Neural cell (in vitro differentiated cells): ENCODE results near the gene HPRT1. TPM values are rescaled to one million over a fixed set of nuclear protein-coding genes. Genes with fewer than 3 reads are reported as not detected.
"Not testable (repeated sequence)": the region's sequence is repeated elsewhere in the genome, so short reads cannot be mapped to it uniquely, and the experiment has no call there.

ENCODE experiments used
- H2AFZ ChIP-seq: fragments of 200-600, 300-800 bp; sonication (generic), shearing (Covaris generic); 2 replicates; pipeline ENCODE4 v1.6.0; 2014; ENCODE audit warnings: low read depth, mild to moderate bottlenecking, antibody characterized with exemption, low read length, moderate library complexity
- H3F3A ChIP-seq: fragments of 200-600 bp; shearing (Covaris generic); 2 replicates; pipeline ENCODE4 v1.6.1; 2016; ENCODE audit warnings: mild to moderate bottlenecking, moderate library complexity, mixed read lengths, antibody characterized with exemption, low read length; ENCODE audit not compliant: insufficient read depth, poor library complexity, severe bottlenecking
- H3K27ac ChIP-seq: fragments of 200-600, 300-800 bp; sonication (generic), shearing (Covaris generic); 2 replicates; pipeline ENCODE4 v1.5.1; 2014; ENCODE audit warnings: mild to moderate bottlenecking, low read length, moderate library complexity
- H3K27me3 ChIP-seq: fragments of 300-800, 200-600 bp; sonication (generic), shearing (Covaris generic); 2 replicates; pipeline ENCODE4 v1.6.0; 2014; ENCODE audit warnings: mild to moderate bottlenecking, low read depth, low read length, moderate library complexity; ENCODE audit not compliant: insufficient read depth
- H3K36me3 ChIP-seq: fragments of 300-800, 200-600 bp; sonication (generic), shearing (Covaris generic); 2 replicates; pipeline ENCODE4 v1.5.1; 2014; ENCODE audit warnings: mild to moderate bottlenecking, antibody characterized with exemption, low read length, moderate library complexity; ENCODE audit not compliant: insufficient read depth
- H3K4me2 ChIP-seq: fragments of 300-800, 200-600 bp; sonication (generic), shearing (Covaris generic); 2 replicates; pipeline ENCODE4 v1.6.0; 2014; ENCODE audit warnings: mild to moderate bottlenecking, low read length
- H3K4me3 ChIP-seq: fragments of 300-800, 200-600 bp; sonication (generic), shearing (Covaris generic); 2 replicates; pipeline ENCODE4 v1.5.1; 2014; ENCODE audit warnings: mild to moderate bottlenecking, low read length, moderate library complexity
- H3K79me2 ChIP-seq: fragments of 200-600 bp; shearing (Covaris generic); replicated peaks from 2 replicates; pipeline ENCODE4 v1.6.0; 2014; ENCODE audit warnings: mild to moderate bottlenecking, low read length, moderate library complexity; ENCODE audit not compliant: insufficient read depth
- H3K9ac ChIP-seq: fragments of 300-800, 200-600 bp; sonication (generic), shearing (Covaris generic); 2 replicates; pipeline ENCODE4 v1.6.1; 2016; ENCODE audit warnings: mild to moderate bottlenecking, low read length, mixed read lengths
- H3K9me2 ChIP-seq: fragments of 200-600 bp; shearing (Covaris generic); 2 replicates; pipeline ENCODE4 v1.6.1; 2016; ENCODE audit warnings: mild to moderate bottlenecking, low read length, mixed read lengths; ENCODE audit not compliant: insufficient read depth
- H3K9me3 ChIP-seq: fragments of 200-600, 300-800 bp; sonication (generic), shearing (Covaris generic); 2 replicates; pipeline ENCODE4 v1.6.1; 2016; ENCODE audit warnings: mild to moderate bottlenecking, mixed run types, low read length, moderate library complexity, mixed read lengths
- H4K20me1 ChIP-seq: fragments of 200-600 bp; shearing (Covaris generic); 2 replicates; pipeline ENCODE4 v1.6.1; 2016; ENCODE audit warnings: mild to moderate bottlenecking, mixed run types; ENCODE audit not compliant: insufficient read depth
- EP300 ChIP-seq: fragments of 450-650 bp; conservative IDR thresholded peaks from 2 replicates; pipeline ENCODE4 v1.6.1; 2014; ENCODE audit warnings: antibody characterized with exemption, mild to moderate bottlenecking, moderate library complexity; ENCODE audit not compliant: poor library complexity, severe bottlenecking
- EZH2 ChIP-seq: fragments of 200-600, 300-800 bp; shearing (Covaris generic), sonication (generic); IDR thresholded peaks from 2 replicates; pipeline ENCODE4 v1.6.1; 2014; ENCODE audit warnings: antibody characterized with exemption, low read length, borderline replicate concordance, mild to moderate bottlenecking; ENCODE audit not compliant: insufficient read depth, poor library complexity, severe bottlenecking
- MXI1 ChIP-seq: fragments of 450-650 bp; conservative IDR thresholded peaks from 2 replicates; pipeline ENCODE4 v1.6.1; 2014; ENCODE audit warnings: antibody characterized with exemption, mild to moderate bottlenecking; ENCODE audit not compliant: poor library complexity, severe bottlenecking
- POLR2AphosphoS5 ChIP-seq: IDR thresholded peaks from 2 replicates; pipeline ENCODE4 v1.6.1; 2012
- RAD21 ChIP-seq: fragments of 450-650 bp; conservative IDR thresholded peaks from 2 replicates; pipeline ENCODE4 v1.6.1; 2014; ENCODE audit warnings: antibody characterized with exemption, mild to moderate bottlenecking, moderate library complexity
- REST ChIP-seq: IDR thresholded peaks from 2 replicates; pipeline ENCODE4 v1.6.1; 2012; ENCODE audit warnings: borderline replicate concordance
- SMC3 ChIP-seq: fragments of 450-650 bp; conservative IDR thresholded peaks from 2 replicates; pipeline ENCODE4 v1.6.1; 2014; ENCODE audit warnings: antibody characterized with exemption, mild to moderate bottlenecking, moderate library complexity; ENCODE audit not compliant: poor library complexity
- TAF1 ChIP-seq: IDR thresholded peaks from 2 replicates; pipeline ENCODE4 v1.6.1; 2012; ENCODE audit warnings: low read depth
- polyA plus RNA-seq: library from polyadenylated mRNA; depleted of rRNA; stranded (reverse); fragments of >200 nt; gene quantifications from 2 replicates; pipeline ENCODE4 v1.2.3, GENCODE V29; 2014
- TF ChIP-seq, protein P1 (sequence below): fragments of 450-650 bp; IDR thresholded peaks from 2 replicates; pipeline ENCODE4 v1.5.1; 2014; ENCODE audit warnings: antibody characterized with exemption, mild to moderate bottlenecking, moderate library complexity; ENCODE audit not compliant: poor library complexity, severe bottlenecking

Gene HPRT1
- polyA plus RNA-seq, 1 donor from 2014 or later: 10.1 TPM

DNA sequence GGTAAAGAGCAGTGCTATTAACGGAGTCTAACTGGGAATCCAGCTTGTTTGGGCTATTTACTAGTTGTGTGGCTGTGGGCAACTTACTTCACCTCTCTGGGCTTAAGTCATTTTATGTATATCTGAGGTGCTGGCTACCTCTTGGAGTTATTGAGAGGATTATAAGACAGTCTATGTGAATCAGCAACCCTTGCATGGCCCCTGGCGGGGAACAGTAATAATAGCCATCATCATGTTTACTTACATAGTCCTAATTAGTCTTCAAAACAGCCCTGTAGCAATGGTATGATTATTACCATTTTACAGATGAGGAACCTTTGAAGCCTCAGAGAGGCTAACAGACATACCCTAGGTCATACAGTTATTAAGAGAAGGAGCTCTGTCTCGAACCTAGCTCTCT, 1.5 kb downstream of the HPRT1 start:
- TF ChIP-seq, protein P1, sequence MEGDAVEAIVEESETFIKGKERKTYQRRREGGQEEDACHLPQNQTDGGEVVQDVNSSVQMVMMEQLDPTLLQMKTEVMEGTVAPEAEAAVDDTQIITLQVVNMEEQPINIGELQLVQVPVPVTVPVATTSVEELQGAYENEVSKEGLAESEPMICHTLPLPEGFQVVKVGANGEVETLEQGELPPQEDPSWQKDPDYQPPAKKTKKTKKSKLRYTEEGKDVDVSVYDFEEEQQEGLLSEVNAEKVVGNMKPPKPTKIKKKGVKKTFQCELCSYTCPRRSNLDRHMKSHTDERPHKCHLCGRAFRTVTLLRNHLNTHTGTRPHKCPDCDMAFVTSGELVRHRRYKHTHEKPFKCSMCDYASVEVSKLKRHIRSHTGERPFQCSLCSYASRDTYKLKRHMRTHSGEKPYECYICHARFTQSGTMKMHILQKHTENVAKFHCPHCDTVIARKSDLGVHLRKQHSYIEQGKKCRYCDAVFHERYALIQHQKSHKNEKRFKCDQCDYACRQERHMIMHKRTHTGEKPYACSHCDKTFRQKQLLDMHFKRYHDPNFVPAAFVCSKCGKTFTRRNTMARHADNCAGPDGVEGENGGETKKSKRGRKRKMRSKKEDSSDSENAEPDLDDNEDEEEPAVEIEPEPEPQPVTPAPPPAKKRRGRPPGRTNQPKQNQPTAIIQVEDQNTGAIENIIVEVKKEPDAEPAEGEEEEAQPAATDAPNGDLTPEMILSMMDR: no peak
- TF ChIP-seq MXI1 (no peak), TAF1 (no peak), EZH2 (no peak), REST (no peak), RAD21 (no peak), POLR2AphosphoS5 (no peak), SMC3 (no peak), EP300 (no peak)
- H3K9me2 ChIP-seq: no peaks in the 10 kb centered on the region
- no peak overlapping the region for H3K4me2 ChIP-seq
- no peaks in the 10 kb centered on the region for H3K27me3 ChIP-seq
- no peaks in the 10 kb centered on the region for H4K20me1 ChIP-seq
- H3F3A ChIP-seq: no peaks in the 10 kb centered on the region
- no peak overlapping the region for H2AFZ ChIP-seq
- no peak overlapping the region for H3K27ac ChIP-seq
- peaks cover 4% of the 10 kb centered on the region for H3K79me2 ChIP-seq
- peak overlapping the region; percentile 70 for H3K4me3 ChIP-seq
- H3K9me3 ChIP-seq: no peaks in the 10 kb centered on the region
- H3K36me3 ChIP-seq: no peaks in the 10 kb centered on the region
- no peak overlapping the region for H3K9ac ChIP-seq

DNA sequence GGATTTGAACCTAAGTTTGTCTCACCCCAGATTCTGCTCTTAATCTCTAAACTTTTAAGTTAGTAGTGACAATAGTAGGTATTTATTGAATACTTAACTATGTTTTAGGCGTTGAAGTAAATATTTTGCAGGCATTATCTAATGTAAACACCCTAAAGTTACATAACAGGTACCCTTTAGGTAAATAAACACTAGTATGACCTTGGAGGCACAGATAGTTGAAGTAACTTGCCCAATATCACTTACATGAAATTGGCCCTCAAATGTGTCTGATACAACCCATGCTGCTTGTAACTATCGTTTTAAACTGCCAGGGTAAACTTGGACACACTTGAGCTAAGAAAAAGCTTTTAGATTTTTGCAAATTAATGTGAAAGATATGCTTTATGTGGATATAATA, 3.0 kb downstream of the HPRT1 start:
- TF ChIP-seq EP300 (no peak), EZH2 (no peak), REST (no peak), POLR2AphosphoS5 (no peak), TAF1 (no peak), SMC3 (no peak), RAD21 (no peak), MXI1 (no peak)
- TF ChIP-seq, protein P1: no peak
- Histone ChIP-seq H3K27me3 (no peaks in the 10 kb centered on the region), H3K4me2 (no peak overlapping the region), H3K4me3 (no peak overlapping the region), H3K27ac (no peak overlapping the region), H3K9ac (no peak overlapping the region), H3K9me2 (no peaks in the 10 kb centered on the region), H3K9me3 (no peaks in the 10 kb centered on the region), H4K20me1 (no peaks in the 10 kb centered on the region), H3K79me2 (peaks cover 4% of the 10 kb centered on the region), H3F3A (no peaks in the 10 kb centered on the region), H3K36me3 (no peaks in the 10 kb centered on the region), H2AFZ (no peak overlapping the region)

GRCh38 chrX:134464453-134464852, 4.5 kb downstream of the HPRT1 start:
- not testable (repeated sequence) for H3F3A ChIP-seq, H3K4me2 ChIP-seq, H3K27me3 ChIP-seq, H3K36me3 ChIP-seq, H3K9ac ChIP-seq, H3K27ac ChIP-seq, H3K4me3 ChIP-seq, H3K9me2 ChIP-seq, H3K9me3 ChIP-seq, H2AFZ ChIP-seq, H3K79me2 ChIP-seq, H4K20me1 ChIP-seq
